Measurements from ENCODE around the gene CBX2.

CBX2 gene

GRCh38 chr17:79786930-79787643 is 9.1 kb downstream of the CBX2 start:
- FAIRE-seq (no peak), DNase-seq (ENCODE audit: insufficient read length, low spot score) (no peak)

- DNase-seq (ENCODE audit: insufficient read length, low spot score) (no peak), FAIRE-seq (no peak)
Measured at GRCh38 chr17:79788455-79788854, 10.5 kb downstream of the CBX2 start.

- peak; percentile 9 for FAIRE-seq
- no peak for DNase-seq (ENCODE audit: insufficient read length, low spot score)
Measured at GRCh38 chr17:79788989-79789942, 11.3 kb downstream of the CBX2 start.

GRCh38 chr17:79789943-79790804 is 12.2 kb downstream of the CBX2 start:
- DNase-seq (ENCODE audit: insufficient read length, low spot score) = peak; percentile 71
- peak; percentile 36 for FAIRE-seq

GRCh38 chr17:79790805-79791734 is 13.1 kb downstream of the CBX2 start:
- DNase-seq (ENCODE audit: insufficient read length, low spot score) = no peak
- no peak for FAIRE-seq

- no peak for FAIRE-seq
- DNase-seq (ENCODE audit: insufficient read length, low spot score) = no peak
Measured at GRCh38 chr17:79791735-79792161, 13.8 kb downstream of the CBX2 start.

- DNase-seq (ENCODE audit: insufficient read length, low spot score) (no peak), FAIRE-seq (no peak)
Measured at GRCh38 chr17:79792341-79792871, 14.5 kb downstream of the CBX2 start.

GRCh38 chr17:79792984-79793923 is 15.3 kb downstream of the CBX2 start:
- DNase-seq (ENCODE audit: insufficient read length, low spot score) = no peak
- FAIRE-seq = no peak

- peak; percentile 56 for DNase-seq (ENCODE audit: insufficient read length, low spot score)
- FAIRE-seq = no peak
Measured at GRCh38 chr17:79793924-79794304, 16.0 kb downstream of the CBX2 start.

- FAIRE-seq (no peak), DNase-seq (ENCODE audit: insufficient read length, low spot score) (no peak)
Measured at GRCh38 chr17:79794659-79795511, 16.9 kb downstream of the CBX2 start.

- FAIRE-seq (no peak), DNase-seq (ENCODE audit: insufficient read length, low spot score) (no peak)
Measured at GRCh38 chr17:79795795-79796443, 18.0 kb downstream of the CBX2 start.

- no peak for DNase-seq (ENCODE audit: insufficient read length, low spot score)
- FAIRE-seq = no peak
Measured at GRCh38 chr17:79796444-79796762, 18.5 kb downstream of the CBX2 start.

GRCh38 chr17:79796763-79797491 is 19.0 kb downstream of the CBX2 start, which contains the start of gene CBX8:
Gene CBX8 (minus strand): TSS chr17:79797077. CDS start chr17:79796998, 79 bp downstream.
- peak; percentile 99 for DNase-seq (ENCODE audit: insufficient read length, low spot score)
- peak; percentile 98 for FAIRE-seq

GRCh38 chr17:79797492-79798298 is 19.7 kb downstream of the CBX2 start:
- no peak for DNase-seq (ENCODE audit: insufficient read length, low spot score)
- FAIRE-seq = no peak
